Prostate gland (tissue), 2 donors: ENCODE results near the gene BRCA1.

ENCODE experiments used
- CTCF ChIP-seq, 4 experiments: fragments of 200-600 bp in 2 of 4; fragments of 450-650 bp in 2 of 4; sonication (generic) in 2 of 4; IDR thresholded peaks; 1 replicate in 3 of 4; 2 replicates in 1 of 4; pipeline ENCODE4 v1.5.1; 2016 to 2019; ENCODE audit warnings: antibody characterized with exemption in 4 of 4, mild to moderate bottlenecking in 2 of 4, moderate library complexity in 2 of 4
- POLR2A ChIP-seq: fragments of 450-650 bp; IDR thresholded peaks from one replicate; pipeline ENCODE4 v1.6.1; 2016; ENCODE audit warnings: antibody characterized with exemption, mild to moderate bottlenecking

GRCh38 chr17:43170140-43170765 is 45.1 kb upstream of the BRCA1 start:
- TF ChIP-seq CTCF (IDR thresholded peaks at IDR 0.05) (no peak), POLR2A (peak; percentile 66)
